Activated effector memory CD4-positive, alpha-beta T cell treated with anti-CD3 and anti-CD28 coated beads, Interleukin-2, amount 50 U/mL, for 16 hours (primary cell): ENCODE data around the gene ZBTB17.
"Not testable (repeated sequence)": the region's sequence is repeated elsewhere in the genome, so short reads cannot be mapped to it uniquely, and the experiment has no call there.

ENCODE experiments used
- DNase-seq: peaks from one replicate; pipeline ENCODE4 v3.0.0-alpha.2; 2020

Gene ZBTB17

GRCh38 chr1:15975805-15976680, at the start of gene ZBTB17:
Gene ZBTB17, minus strand, starts transcription at chr1:15976101. Its CDS starts 27,606 bp downstream, at chr1:15948495.
- DNase-seq: peak; percentile 99

GRCh38 chr1:16023050-16023653, 47.3 kb upstream of the ZBTB17 start:
- DNase-seq: no peak

- DNase-seq: no peak
Measured at GRCh38 chr1:16022393-16022792, 46.5 kb upstream of the ZBTB17 start.

GRCh38 chr1:16021681-16022080, 45.8 kb upstream of the ZBTB17 start, which contains the start of gene CLCNKA:
Gene CLCNKA, plus strand, starts transcription at chr1:16022036. Its CDS starts 584 bp downstream, at chr1:16022620.
- no peak for DNase-seq

- not testable (repeated sequence) for DNase-seq
Measured at GRCh38 chr1:16020878-16021277, 45.0 kb upstream of the ZBTB17 start.

GRCh38 chr1:16020325-16020724, 44.4 kb upstream of the ZBTB17 start:
- DNase-seq: no peak

- no peak for DNase-seq
Measured at GRCh38 chr1:16019644-16020277, 43.9 kb upstream of the ZBTB17 start.

- no peak for DNase-seq
Measured at GRCh38 chr1:16018749-16019643, 43.1 kb upstream of the ZBTB17 start.

GRCh38 chr1:16018308-16018707, 42.4 kb upstream of the ZBTB17 start:
- no peak for DNase-seq

- no peak for DNase-seq
Measured at GRCh38 chr1:16017461-16018303, 41.8 kb upstream of the ZBTB17 start, which contains the start of gene HSPB7. Gene HSPB7, minus strand, starts transcription at chr1:16018043. Its CDS starts 80 bp downstream, at chr1:16017963.

GRCh38 chr1:16017076-16017460, 41.2 kb upstream of the ZBTB17 start:
- no peak for DNase-seq

GRCh38 chr1:16015960-16016901, 40.3 kb upstream of the ZBTB17 start:
- DNase-seq: no peak

GRCh38 chr1:16015491-16015890, 39.6 kb upstream of the ZBTB17 start:
- DNase-seq: no peak

GRCh38 chr1:16014509-16015482, 38.9 kb upstream of the ZBTB17 start:
- DNase-seq: no peak

GRCh38 chr1:16013908-16014258, 38.0 kb upstream of the ZBTB17 start:
- DNase-seq: no peak

GRCh38 chr1:16013220-16013907, 37.5 kb upstream of the ZBTB17 start:
- peak; percentile 83 for DNase-seq

GRCh38 chr1:16012590-16013219, 36.8 kb upstream of the ZBTB17 start:
- peak; percentile 71 for DNase-seq
